ENCODE measurements around the gene ENAH. TPM values are rescaled to one million over a fixed set of nuclear protein-coding genes. Genes with fewer than 3 reads are reported as not detected.
A peak's percentile ranks its signal among the peaks of the same experiment; 100 is the strongest.

Gene ENAH
- total RNA-seq, 1 donor from 2014 or later = 265 TPM

- H3K4me1 Mint-ChIP-seq (ENCODE audit: low read depth, unreplicated experiment) = peaks cover 31% of the 10 kb centered on the region
- no peaks in the 10 kb centered on the region for H3K36me3 Mint-ChIP-seq (ENCODE audit: unreplicated experiment)
- TF ChIP-seq CTCF (IDR thresholded peaks at IDR 0.05; ENCODE audit: partially characterized antibody, unreplicated experiment) = no peak
- no peak for DNase-seq
- H3K27ac Mint-ChIP-seq (ENCODE audit: unreplicated experiment) = peak overlapping the region; percentile 26
- no peaks in the 10 kb centered on the region for H3K27me3 Mint-ChIP-seq (ENCODE audit: unreplicated experiment)
- no peak overlapping the region for H3K4me3 Mint-ChIP-seq (ENCODE audit: unreplicated experiment)
- peaks cover 1% of the 10 kb centered on the region for H3K9me3 Mint-ChIP-seq (ENCODE audit: unreplicated experiment)
These were observed 54.9 kb downstream of the ENAH start for GRCh38 chr1:225597926-225598575.

GRCh38 chr1:225596736-225597135 is 56.2 kb downstream of the ENAH start:
- Mint-ChIP-seq H3K9me3 (ENCODE audit: unreplicated experiment) (peaks cover 1% of the 10 kb centered on the region), H3K27me3 (ENCODE audit: unreplicated experiment) (no peaks in the 10 kb centered on the region), H3K4me1 (ENCODE audit: low read depth, unreplicated experiment) (peaks cover 37% of the 10 kb centered on the region), H3K4me3 (ENCODE audit: unreplicated experiment) (no peak overlapping the region), H3K27ac (ENCODE audit: unreplicated experiment) (no peak overlapping the region), H3K36me3 (ENCODE audit: unreplicated experiment) (no peaks in the 10 kb centered on the region)
- DNase-seq = no peak
- no peak for TF ChIP-seq CTCF (IDR thresholded peaks at IDR 0.05; ENCODE audit: partially characterized antibody, unreplicated experiment)

GRCh38 chr1:225595974-225596551 is 56.9 kb downstream of the ENAH start:
- H3K27me3 Mint-ChIP-seq (ENCODE audit: unreplicated experiment) = peaks cover under 1% of the 10 kb centered on the region
- H3K4me1 Mint-ChIP-seq (ENCODE audit: low read depth, unreplicated experiment) = peaks cover 37% of the 10 kb centered on the region
- H3K9me3 Mint-ChIP-seq (ENCODE audit: unreplicated experiment) = peaks cover 1% of the 10 kb centered on the region
- no peak for TF ChIP-seq CTCF (IDR thresholded peaks at IDR 0.05; ENCODE audit: partially characterized antibody, unreplicated experiment)
- no peak overlapping the region for H3K27ac Mint-ChIP-seq (ENCODE audit: unreplicated experiment)
- H3K4me3 Mint-ChIP-seq (ENCODE audit: unreplicated experiment) = no peak overlapping the region
- H3K36me3 Mint-ChIP-seq (ENCODE audit: unreplicated experiment) = no peaks in the 10 kb centered on the region
- no peak for DNase-seq

- H3K36me3 Mint-ChIP-seq (ENCODE audit: unreplicated experiment) = no peaks in the 10 kb centered on the region
- no peak for DNase-seq
- H3K4me1 Mint-ChIP-seq (ENCODE audit: low read depth, unreplicated experiment) = peaks cover 40% of the 10 kb centered on the region
- H3K27ac Mint-ChIP-seq (ENCODE audit: unreplicated experiment) = no peak overlapping the region
- peaks cover 2% of the 10 kb centered on the region for H3K9me3 Mint-ChIP-seq (ENCODE audit: unreplicated experiment)
- H3K4me3 Mint-ChIP-seq (ENCODE audit: unreplicated experiment) = no peak overlapping the region
- peaks cover 3% of the 10 kb centered on the region for H3K27me3 Mint-ChIP-seq (ENCODE audit: unreplicated experiment)
- TF ChIP-seq CTCF (IDR thresholded peaks at IDR 0.05; ENCODE audit: partially characterized antibody, unreplicated experiment) = no peak
These were observed 57.5 kb downstream of the ENAH start for GRCh38 chr1:225595452-225595851.

- Mint-ChIP-seq H3K4me3 (ENCODE audit: unreplicated experiment) (no peak overlapping the region), H3K27ac (ENCODE audit: unreplicated experiment) (no peak overlapping the region), H3K9me3 (ENCODE audit: unreplicated experiment) (peaks cover 3% of the 10 kb centered on the region), H3K36me3 (ENCODE audit: unreplicated experiment) (no peaks in the 10 kb centered on the region), H3K27me3 (ENCODE audit: unreplicated experiment) (peaks cover 4% of the 10 kb centered on the region), H3K4me1 (ENCODE audit: low read depth, unreplicated experiment) (peaks cover 43% of the 10 kb centered on the region)
- no peak for DNase-seq
- no peak for TF ChIP-seq CTCF (IDR thresholded peaks at IDR 0.05; ENCODE audit: partially characterized antibody, unreplicated experiment)
These were observed 59.5 kb downstream of the ENAH start for GRCh38 chr1:225593414-225593813.

Measured in glutamatergic neuron (in vitro differentiated cells).